ENCODE results near the gene EFHD2.

EFHD2 gene

DNA sequence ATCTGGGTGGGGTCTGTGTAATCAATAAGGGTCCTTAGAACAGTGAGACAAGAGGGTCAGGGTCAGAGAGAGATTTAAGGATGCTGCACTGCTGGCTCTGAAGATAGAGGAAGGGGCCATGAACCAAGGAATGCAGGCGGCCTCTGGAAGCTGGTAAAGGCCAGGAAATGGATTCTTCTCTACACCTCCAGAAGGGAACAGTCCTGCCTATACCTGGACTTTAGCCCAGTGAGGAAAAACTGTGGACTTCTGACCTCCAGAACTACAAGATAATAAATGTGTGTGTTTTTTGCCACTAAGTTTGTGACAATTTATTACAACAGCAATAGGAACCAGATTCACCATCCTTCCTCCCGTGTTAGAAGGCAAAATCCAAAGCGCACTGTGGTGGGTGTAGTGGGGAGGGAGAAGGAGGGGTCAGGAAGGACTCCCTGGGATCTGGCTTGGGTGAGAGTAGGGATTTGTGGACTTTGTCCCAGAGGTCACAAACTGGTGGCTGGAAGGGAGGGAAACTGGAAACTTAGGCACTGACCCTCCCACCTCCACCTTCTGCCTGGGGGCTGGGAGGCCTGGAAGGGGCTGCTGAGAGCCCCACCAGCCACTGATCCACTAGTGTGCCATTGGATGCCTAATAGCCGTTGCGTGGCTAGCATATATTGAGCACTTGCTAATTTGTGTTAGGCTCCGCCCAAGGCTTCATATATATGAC, 41.5 kb downstream of the EFHD2 start:
- no peak for DNase-seq
- Histone ChIP-seq H3K4me1 (no peaks in the 10 kb centered on the region), H3K27me3 (no peaks in the 10 kb centered on the region), H3K4me3 (ENCODE audit: low read depth, low read length) (no peak overlapping the region), H3K9me3 (no peaks in the 10 kb centered on the region), H3K36me3 (no peaks in the 10 kb centered on the region)
- TF ChIP-seq, protein P1, sequence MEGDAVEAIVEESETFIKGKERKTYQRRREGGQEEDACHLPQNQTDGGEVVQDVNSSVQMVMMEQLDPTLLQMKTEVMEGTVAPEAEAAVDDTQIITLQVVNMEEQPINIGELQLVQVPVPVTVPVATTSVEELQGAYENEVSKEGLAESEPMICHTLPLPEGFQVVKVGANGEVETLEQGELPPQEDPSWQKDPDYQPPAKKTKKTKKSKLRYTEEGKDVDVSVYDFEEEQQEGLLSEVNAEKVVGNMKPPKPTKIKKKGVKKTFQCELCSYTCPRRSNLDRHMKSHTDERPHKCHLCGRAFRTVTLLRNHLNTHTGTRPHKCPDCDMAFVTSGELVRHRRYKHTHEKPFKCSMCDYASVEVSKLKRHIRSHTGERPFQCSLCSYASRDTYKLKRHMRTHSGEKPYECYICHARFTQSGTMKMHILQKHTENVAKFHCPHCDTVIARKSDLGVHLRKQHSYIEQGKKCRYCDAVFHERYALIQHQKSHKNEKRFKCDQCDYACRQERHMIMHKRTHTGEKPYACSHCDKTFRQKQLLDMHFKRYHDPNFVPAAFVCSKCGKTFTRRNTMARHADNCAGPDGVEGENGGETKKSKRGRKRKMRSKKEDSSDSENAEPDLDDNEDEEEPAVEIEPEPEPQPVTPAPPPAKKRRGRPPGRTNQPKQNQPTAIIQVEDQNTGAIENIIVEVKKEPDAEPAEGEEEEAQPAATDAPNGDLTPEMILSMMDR (IDR thresholded peaks at IDR 0.05; ENCODE audit: low read depth, low read length), result no peak

DNA sequence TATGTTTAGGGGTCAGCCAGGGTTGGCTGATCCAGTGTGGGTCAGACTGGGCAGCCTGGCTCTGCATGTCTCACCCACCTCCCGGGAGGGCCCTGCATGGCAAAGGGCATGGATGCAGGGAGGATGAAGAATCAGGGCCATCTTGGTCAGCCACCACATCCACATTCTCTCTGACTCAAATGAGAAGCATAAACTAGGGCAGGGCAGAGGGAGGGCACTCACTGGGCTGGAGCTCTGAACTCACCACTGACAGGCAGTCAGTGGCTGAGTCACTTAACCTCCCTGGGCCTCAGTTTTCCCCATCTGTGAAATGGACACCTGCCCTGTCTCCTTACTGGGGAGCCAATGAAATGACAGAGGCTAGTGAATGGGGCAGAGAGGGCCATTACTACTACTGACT, 42.5 kb downstream of the EFHD2 start:
- Histone ChIP-seq H3K36me3 (no peaks in the 10 kb centered on the region), H3K9me3 (no peaks in the 10 kb centered on the region), H3K4me3 (ENCODE audit: low read depth, low read length) (no peak overlapping the region), H3K4me1 (no peaks in the 10 kb centered on the region), H3K27me3 (no peaks in the 10 kb centered on the region)
- no peak for DNase-seq
- TF ChIP-seq, protein P1 (IDR thresholded peaks at IDR 0.05; ENCODE audit: low read depth, low read length), result no peak

DNA sequence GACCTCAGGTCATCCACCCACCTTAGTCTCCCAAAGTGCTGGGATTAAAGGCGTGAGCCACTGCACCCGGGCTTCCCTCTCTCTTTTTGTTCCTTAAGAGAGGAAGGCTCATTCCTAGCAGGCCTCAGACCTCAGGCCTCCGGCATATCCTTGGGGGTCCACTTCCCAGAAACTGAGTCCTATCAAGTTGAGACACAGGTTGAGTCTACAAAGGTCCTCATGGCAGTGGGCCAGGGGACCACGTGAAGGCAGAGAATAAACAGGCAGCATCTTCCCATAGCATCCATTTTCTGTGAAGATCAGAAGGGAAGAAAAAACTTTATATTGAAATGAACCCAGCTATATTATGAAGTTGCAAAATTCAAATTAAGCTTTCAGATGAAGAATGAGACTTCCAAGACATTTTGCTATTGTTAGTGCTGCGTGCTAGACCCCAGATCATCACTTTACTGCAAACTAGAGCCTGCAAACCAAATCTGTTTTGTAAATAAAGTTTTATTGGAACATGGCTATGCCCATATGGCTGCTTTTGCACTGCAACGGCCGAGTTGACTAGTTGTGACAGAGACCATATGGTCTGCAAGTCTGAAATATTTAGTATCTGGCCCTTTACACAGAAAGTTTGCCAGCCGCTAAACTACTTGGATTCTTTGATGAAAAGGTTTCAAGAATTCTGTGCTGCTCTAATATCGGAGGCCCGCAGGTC, 43.3 kb downstream of the EFHD2 start:
- Histone ChIP-seq H3K4me1 (no peaks in the 10 kb centered on the region), H3K36me3 (no peaks in the 10 kb centered on the region), H3K27me3 (no peaks in the 10 kb centered on the region), H3K9me3 (no peaks in the 10 kb centered on the region), H3K4me3 (ENCODE audit: low read depth, low read length) (no peak overlapping the region)
- DNase-seq, result no peak
- TF ChIP-seq, protein P1 (IDR thresholded peaks at IDR 0.05; ENCODE audit: low read depth, low read length), result no peak

DNA sequence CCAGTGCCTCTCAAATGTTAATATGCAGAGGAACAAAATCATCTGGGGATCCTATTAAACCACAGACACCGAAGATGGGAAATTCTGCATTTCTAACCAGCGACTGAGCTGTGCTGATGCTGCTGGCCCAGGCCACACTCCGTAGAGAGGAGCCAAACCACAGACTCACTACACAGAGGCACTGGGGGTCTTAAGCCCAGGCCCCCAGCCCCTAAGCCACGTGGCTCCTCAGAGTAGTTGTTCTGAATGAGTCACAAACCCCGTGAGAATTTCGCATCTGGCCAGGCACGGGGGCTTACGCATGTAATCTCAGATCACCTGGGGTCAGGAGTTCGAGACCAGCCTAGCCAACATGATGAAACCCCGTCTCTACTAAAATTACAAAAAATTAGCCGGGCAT, 44.0 kb downstream of the EFHD2 start:
- no peaks in the 10 kb centered on the region for H3K9me3 ChIP-seq
- no peak overlapping the region for H3K4me3 ChIP-seq (ENCODE audit: low read depth, low read length)
- H3K36me3 ChIP-seq, result no peaks in the 10 kb centered on the region
- H3K27me3 ChIP-seq, result no peaks in the 10 kb centered on the region
- DNase-seq, result no peak
- H3K4me1 ChIP-seq, result no peaks in the 10 kb centered on the region
- TF ChIP-seq, protein P1 (IDR thresholded peaks at IDR 0.05; ENCODE audit: low read depth, low read length), result no peak

DNA sequence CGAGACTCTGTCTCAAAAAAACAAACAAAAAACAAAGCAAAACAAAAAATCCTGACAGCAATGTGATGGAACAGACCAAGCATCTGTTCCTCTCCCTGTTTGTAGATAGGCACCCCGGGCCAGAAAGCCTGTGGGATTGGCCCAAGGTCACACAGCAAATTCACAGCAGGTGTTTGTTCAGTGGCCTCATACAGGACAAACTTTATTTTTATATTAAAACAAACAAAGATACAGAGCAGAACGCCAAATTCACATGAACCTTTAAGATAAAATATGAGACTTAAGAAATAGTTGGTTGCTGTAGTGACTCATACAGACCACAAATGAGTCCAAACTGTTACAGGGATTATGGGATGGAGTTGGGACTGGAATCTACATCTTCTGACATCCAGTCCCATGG, 44.6 kb downstream of the EFHD2 start:
- TF ChIP-seq, protein P1 (IDR thresholded peaks at IDR 0.05; ENCODE audit: low read depth, low read length), result no peak
- Histone ChIP-seq H3K9me3 (no peaks in the 10 kb centered on the region), H3K4me3 (ENCODE audit: low read depth, low read length) (no peak overlapping the region), H3K27me3 (no peaks in the 10 kb centered on the region), H3K4me1 (no peaks in the 10 kb centered on the region), H3K36me3 (no peaks in the 10 kb centered on the region)
- no peak for DNase-seq

DNA sequence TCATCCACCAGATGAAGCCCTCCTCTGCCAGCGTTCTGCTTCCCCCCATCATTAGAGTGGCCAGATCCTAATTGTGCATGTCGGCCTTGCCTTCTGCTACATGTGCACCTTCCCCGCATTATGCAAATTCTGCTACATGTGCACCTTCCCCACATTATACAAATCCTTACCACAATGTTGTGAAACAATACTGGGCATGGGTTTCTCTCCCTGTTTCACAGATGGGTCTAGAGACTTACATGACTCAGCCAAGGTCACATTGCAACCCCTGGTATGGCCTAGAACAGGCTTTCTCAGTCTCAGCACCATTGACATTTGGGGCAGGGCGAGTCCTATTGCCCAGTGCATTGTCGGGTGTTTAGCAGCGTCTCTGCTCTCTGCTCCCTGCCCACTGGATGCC, 45.8 kb downstream of the EFHD2 start:
- TF ChIP-seq, protein P1 (IDR thresholded peaks at IDR 0.05; ENCODE audit: low read depth, low read length), result no peak
- Histone ChIP-seq H3K4me3 (ENCODE audit: low read depth, low read length) (no peak overlapping the region), H3K9me3 (no peaks in the 10 kb centered on the region), H3K4me1 (peaks cover 4% of the 10 kb centered on the region; the same call in 1 of the 2 replicates), H3K27me3 (no peaks in the 10 kb centered on the region), H3K36me3 (no peaks in the 10 kb centered on the region)
- no peak for DNase-seq
